IPS DF 19.7 (cell line): ENCODE results near the gene MTMR3.
"Not testable (repeated sequence)": the region's sequence is repeated elsewhere in the genome, so short reads cannot be mapped to it uniquely, and the experiment has no call there.

Experiments used
- DNase-seq: peaks from one replicate; pipeline ENCODE4 v3.0.0-alpha.2; 2013; ENCODE audit warnings: low read depth, low spot score

Gene MTMR3

GRCh38 chr22:29967461-29967860 lies 84.5 kb downstream of the MTMR3 start:
- no peak for DNase-seq

- no peak for DNase-seq
Measured at GRCh38 chr22:29971607-29972006, 88.6 kb downstream of the MTMR3 start.

DNA sequence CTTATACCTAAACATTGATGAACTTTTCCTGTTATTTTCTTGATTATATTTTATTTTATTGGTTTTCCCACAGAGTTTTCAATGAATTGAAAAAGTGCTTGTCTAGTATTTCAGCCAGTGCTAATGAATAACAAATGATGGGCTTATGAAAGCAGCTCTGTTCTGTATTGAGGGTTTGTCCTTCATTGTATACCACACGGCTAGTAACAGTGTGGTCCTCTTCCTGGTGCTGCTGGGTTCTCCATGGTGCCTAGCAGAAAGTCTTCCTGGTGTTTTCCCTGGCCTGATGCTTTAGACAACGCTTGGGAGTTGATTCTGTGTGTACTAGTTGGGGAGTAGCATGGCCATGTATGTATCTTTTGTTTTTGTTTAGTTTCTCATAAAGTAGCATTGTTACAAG lies 89.1 kb downstream of the MTMR3 start:
- DNase-seq = no peak

DNA sequence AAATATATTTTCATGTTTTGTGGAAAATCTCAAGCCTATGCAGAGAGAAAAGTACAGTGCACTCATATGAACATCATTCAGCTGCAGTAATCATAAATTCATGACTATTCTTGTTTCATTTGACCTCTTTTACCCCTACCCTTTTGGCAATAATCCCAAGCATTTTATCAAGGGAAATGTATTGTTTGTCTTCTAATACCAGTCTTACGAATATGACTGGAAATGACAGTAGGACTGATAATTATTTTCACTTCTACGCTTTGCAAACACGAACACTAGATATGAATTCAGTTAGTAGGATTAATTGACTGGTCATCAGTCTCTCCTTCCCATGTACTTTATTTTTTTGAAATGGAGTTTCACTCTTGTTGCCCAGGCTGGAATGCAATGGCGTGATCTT lies 90.3 kb downstream of the MTMR3 start:
- no peak for DNase-seq

- not testable (repeated sequence) for DNase-seq
Measured at GRCh38 chr22:29973680-29974079, 90.7 kb downstream of the MTMR3 start.

GRCh38 chr22:29975494-29975893 lies 92.5 kb downstream of the MTMR3 start:
- DNase-seq = no peak

DNA sequence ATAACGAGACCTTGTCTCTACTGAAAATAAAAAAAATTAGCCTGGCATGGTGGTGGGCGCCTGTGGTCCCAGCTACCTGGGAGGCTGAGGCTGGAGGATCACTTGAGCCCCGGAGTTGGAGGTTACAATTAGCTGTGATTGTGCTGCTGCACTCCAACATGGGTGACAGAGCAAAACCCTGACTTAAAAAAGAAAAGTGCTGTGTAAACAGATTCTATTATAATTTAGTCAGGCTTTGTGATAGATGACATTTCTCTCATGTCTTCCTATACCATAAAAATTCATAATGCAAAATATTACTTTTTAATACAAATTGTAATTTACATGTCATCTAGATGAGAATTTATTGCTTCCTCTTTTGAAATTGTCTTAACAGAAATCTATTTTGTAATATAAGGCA lies 94.1 kb downstream of the MTMR3 start:
- DNase-seq = no peak

- no peak for DNase-seq
Measured at GRCh38 chr22:29979777-29980321, 96.9 kb downstream of the MTMR3 start.

- no peak for DNase-seq
Measured at GRCh38 chr22:29983296-29983917, 100.4 kb downstream of the MTMR3 start.

- DNase-seq = no peak
Measured at GRCh38 chr22:29985912-29986311, 102.9 kb downstream of the MTMR3 start.

GRCh38 chr22:29987137-29987536 lies 104.2 kb downstream of the MTMR3 start:
- no peak for DNase-seq

GRCh38 chr22:29988719-29989118 lies 105.7 kb downstream of the MTMR3 start:
- DNase-seq = no peak

DNA sequence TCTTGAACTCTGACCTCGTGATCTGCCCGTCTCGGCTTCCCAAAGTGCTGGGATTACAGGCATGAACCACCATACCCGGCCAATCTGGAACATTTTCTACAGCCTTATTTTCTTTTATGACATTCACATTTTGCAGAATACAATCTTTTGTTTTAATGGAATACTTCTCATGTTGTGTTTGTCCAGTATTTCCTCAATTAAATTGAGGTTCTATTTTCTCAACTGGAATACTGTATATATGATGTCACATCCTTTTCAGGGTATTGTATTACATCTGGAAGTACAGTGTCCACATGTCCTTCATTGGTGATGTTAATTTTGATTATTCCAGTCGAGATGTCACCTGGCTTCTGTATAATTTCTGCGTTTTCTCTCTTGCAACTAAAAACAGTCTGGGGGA lies 106.5 kb downstream of the MTMR3 start:
- DNase-seq = no peak

- DNase-seq = no peak
Measured at GRCh38 chr22:29992341-29993275, 109.6 kb downstream of the MTMR3 start.

GRCh38 chr22:29994027-29994715 lies 111.2 kb downstream of the MTMR3 start:
- no peak for DNase-seq

GRCh38 chr22:29994943-29995342 lies 112.0 kb downstream of the MTMR3 start:
- no peak for DNase-seq

DNA sequence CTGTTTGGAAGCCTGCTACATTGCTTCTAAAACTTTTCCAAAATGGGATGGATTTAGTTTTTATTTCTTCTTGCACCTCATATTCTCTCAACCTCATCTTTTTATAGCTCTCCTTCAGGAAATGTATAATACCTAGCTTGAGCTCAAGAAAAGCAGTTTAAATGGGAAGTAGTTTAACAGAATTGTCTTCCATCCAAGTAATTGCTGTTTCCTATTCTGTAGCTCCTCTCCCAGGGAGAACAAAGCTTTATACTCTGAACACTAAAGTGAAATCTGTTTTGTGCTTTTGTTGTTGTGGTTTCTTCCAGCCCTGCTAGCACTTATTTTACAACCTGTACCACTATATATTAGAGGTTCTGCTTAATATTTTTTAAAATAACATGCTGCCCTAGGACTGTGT lies 114.1 kb downstream of the MTMR3 start:
- no peak for DNase-seq

- DNase-seq = no peak
Measured at GRCh38 chr22:29997516-29997915, 114.5 kb downstream of the MTMR3 start.

DNA sequence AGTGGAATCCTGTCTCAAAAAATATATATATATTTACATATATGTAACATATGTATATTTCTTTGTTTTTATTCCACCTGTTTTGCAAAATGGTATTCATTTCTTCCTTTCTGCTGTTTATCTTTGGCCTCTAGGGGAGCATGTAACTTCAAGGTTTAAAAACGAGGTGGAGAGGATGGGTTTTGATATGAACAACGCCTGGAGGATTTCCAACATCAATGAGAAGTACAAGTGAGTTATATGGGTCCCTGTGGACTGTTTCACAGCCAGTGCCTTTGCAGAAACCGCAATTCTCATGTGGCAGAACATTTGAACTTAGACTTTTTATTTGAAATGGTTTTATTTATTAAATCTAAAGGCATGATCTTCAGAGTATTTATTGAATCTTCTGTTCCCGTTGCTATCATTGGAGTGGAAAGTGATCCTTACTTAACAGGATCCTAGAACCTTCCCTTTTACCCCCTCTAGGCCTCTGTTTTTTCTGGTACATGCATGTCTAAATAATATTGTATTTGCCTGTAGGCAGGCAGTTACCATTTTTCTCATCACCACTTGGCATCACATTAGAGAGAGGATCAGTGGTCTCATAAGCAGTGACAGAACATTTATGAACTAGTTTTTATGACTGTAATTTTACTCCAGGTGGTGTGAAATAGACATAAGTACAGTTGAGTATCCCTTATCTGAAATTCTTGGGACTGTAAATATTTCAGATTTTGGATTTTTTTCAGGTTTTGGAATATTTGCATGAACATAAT lies 115.8 kb downstream of the MTMR3 start:
- DNase-seq = no peak

GRCh38 chr22:30000566-30000965 lies 117.6 kb downstream of the MTMR3 start:
- no peak for DNase-seq

DNA sequence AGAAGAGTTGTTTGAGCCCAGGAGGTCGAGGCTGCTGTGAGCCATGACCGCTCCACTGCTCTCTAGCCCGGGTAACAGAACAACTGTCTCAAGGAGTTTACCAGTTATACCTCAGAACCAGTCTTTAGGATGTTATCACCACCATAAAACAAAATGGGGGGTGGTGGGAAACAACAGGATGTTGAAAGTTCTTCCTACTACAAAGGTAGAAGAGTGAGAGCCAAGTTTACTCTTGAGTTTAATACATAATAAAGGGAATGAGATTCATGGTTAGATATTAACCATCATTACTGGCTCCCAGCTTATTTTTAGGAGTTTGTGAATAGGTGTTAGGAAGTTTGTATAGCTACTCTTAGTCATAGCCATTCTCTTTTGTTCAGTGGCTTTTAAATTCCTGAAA lies 118.5 kb downstream of the MTMR3 start:
- no peak for DNase-seq
